ENCODE measurements around the gene TAPBP. TPM values are rescaled to one million over a fixed set of nuclear protein-coding genes. Genes with fewer than 3 reads are reported as not detected.

TAPBP gene
- total and polyA plus RNA-seq, 9 of the 15 experiments (the other 6 are each of a cell fraction or from before 2014, with no cell fraction given), result 5.6 to 74.0 (median 22.3) TPM

DNA sequence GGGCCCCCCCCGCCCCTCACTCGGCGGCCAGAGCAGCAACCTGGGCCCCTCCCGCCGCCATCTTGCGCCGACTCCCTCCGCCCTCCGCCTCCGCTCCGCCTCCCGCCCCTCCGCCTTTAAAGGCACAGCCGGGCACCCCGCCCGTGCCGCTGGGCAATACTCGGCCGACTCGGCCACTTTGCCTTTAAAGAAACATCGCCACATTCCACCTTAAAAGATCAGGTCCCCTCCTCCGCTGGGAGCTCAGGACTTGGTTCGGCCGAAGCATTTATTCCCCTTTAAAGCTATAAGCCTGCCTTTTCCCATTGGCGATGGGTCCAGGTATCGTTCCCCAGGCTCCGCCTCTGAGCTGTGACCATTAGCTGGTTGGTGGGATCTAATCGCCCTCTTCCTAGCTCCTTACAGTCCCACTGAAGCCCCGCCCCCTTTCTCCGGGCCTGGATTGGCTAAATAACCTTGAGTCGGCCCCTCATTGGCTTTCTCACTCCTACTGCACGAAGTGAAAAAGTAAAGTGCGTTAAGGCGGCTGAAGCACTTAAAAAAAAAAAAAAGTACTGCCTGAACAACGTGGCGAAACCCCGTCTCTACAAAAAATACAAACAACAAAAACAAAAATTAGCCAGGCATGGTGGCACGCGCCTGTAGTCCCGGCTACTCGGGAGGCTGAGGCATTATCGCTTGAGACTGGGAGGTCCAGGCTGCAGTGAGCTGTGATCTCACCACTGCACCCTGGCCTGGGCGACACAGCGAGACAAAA is 4.0 kb upstream of the TAPBP start, which contains the start of gene ZBTB22 (continued):
- TF ChIP-seq, protein P1, sequence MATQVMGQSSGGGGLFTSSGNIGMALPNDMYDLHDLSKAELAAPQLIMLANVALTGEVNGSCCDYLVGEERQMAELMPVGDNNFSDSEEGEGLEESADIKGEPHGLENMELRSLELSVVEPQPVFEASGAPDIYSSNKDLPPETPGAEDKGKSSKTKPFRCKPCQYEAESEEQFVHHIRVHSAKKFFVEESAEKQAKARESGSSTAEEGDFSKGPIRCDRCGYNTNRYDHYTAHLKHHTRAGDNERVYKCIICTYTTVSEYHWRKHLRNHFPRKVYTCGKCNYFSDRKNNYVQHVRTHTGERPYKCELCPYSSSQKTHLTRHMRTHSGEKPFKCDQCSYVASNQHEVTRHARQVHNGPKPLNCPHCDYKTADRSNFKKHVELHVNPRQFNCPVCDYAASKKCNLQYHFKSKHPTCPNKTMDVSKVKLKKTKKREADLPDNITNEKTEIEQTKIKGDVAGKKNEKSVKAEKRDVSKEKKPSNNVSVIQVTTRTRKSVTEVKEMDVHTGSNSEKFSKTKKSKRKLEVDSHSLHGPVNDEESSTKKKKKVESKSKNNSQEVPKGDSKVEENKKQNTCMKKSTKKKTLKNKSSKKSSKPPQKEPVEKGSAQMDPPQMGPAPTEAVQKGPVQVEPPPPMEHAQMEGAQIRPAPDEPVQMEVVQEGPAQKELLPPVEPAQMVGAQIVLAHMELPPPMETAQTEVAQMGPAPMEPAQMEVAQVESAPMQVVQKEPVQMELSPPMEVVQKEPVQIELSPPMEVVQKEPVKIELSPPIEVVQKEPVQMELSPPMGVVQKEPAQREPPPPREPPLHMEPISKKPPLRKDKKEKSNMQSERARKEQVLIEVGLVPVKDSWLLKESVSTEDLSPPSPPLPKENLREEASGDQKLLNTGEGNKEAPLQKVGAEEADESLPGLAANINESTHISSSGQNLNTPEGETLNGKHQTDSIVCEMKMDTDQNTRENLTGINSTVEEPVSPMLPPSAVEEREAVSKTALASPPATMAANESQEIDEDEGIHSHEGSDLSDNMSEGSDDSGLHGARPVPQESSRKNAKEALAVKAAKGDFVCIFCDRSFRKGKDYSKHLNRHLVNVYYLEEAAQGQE (IDR thresholded peaks at IDR 0.05; ENCODE audit: borderline replicate concordance), result peak; percentile 56; the same call in 1 of the 2 replicates
- TF ChIP-seq, protein P1 (CRISPR knock-in tag; IDR thresholded peaks at IDR 0.05; ENCODE audit: low read depth), result peak; percentile 61; the same call in 1 of the 2 replicates
- TF ChIP-seq HMG20A (CRISPR knock-in tag; conservative IDR thresholded peaks at IDR 0.05) (no peak), HMGN3 (IDR thresholded peaks at IDR 0.05; ENCODE audit: borderline replicate concordance, extremely low read depth, insufficient read length, low read depth, low read length) (peak; percentile 74), BRD9 (IDR thresholded peaks at IDR 0.05; ENCODE audit: low read depth, partially characterized antibody) (peak; percentile 69), MLLT1 (IDR thresholded peaks at IDR 0.05) (peak; percentile 59 to 89; a peak in 3 of 4 replicates), ZNF764 (CRISPR knock-in tag; IDR thresholded peaks at IDR 0.05; ENCODE audit: low read depth) (no peak), L3MBTL2 (IDR thresholded peaks at IDR 0.05) (peak; percentile 81), KDM5B (IDR thresholded peaks at IDR 0.05; ENCODE audit: insufficient replicate concordance, low read depth, low read length) (peak; percentile 46), HES1 (IDR thresholded peaks at IDR 0.05; ENCODE audit: low read depth) (0 out of 2 replicates have a peak, but pooled peaks have one; percentile 13)
- TF ChIP-seq, protein P2, sequence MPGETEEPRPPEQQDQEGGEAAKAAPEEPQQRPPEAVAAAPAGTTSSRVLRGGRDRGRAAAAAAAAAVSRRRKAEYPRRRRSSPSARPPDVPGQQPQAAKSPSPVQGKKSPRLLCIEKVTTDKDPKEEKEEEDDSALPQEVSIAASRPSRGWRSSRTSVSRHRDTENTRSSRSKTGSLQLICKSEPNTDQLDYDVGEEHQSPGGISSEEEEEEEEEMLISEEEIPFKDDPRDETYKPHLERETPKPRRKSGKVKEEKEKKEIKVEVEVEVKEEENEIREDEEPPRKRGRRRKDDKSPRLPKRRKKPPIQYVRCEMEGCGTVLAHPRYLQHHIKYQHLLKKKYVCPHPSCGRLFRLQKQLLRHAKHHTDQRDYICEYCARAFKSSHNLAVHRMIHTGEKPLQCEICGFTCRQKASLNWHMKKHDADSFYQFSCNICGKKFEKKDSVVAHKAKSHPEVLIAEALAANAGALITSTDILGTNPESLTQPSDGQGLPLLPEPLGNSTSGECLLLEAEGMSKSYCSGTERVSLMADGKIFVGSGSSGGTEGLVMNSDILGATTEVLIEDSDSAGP (CRISPR knock-in tag; IDR thresholded peaks at IDR 0.05), result peak; percentile 94
- TF ChIP-seq, protein P3, sequence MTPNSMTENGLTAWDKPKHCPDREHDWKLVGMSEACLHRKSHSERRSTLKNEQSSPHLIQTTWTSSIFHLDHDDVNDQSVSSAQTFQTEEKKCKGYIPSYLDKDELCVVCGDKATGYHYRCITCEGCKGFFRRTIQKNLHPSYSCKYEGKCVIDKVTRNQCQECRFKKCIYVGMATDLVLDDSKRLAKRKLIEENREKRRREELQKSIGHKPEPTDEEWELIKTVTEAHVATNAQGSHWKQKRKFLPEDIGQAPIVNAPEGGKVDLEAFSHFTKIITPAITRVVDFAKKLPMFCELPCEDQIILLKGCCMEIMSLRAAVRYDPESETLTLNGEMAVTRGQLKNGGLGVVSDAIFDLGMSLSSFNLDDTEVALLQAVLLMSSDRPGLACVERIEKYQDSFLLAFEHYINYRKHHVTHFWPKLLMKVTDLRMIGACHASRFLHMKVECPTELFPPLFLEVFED (CRISPR knock-in tag; conservative IDR thresholded peaks at IDR 0.05), result peak; percentile 46; the same call in 1 of the 2 replicates

Data from K562 (cell line).